GM10248 (cell line): ENCODE data around the gene GGPS1.

Source experiments
- CTCF ChIA-PET: fragments of 300-600 bp; sonication (Branson Sonifier 250); formaldehyde crosslinking; extraction: SDS; loops from one replicate; lab custom pipeline; 2021; ENCODE audit warnings: antibody characterized with exemption; lab: Yijun Ruan, JAX
- POLR2A ChIA-PET: fragments of 350-650 bp; sonication (Branson Sonifier 250); formaldehyde crosslinking; extraction: SDS; loops from one replicate; lab custom pipeline; 2020; ENCODE audit warnings: antibody characterized with exemption; lab: Yijun Ruan, JAX
- DNase-seq: peaks from one replicate; pipeline ENCODE4 v3.0.0; 2012; ENCODE audit errors: extremely low spot score
- CTCF ChIP-seq: IDR thresholded peaks from 2 replicates; pipeline ENCODE4 v1.5.1; 2012; ENCODE audit warnings: mild to moderate bottlenecking, low read depth; ENCODE audit errors: extremely low read depth, missing control alignments, control extremely low read depth

Gene GGPS1

GRCh38 chr1:235342039-235342438 lies 13.7 kb downstream of the GGPS1 start:
- POLR2A ChIA-PET = no interaction called here
- TF ChIP-seq CTCF = no peak
- no peak for DNase-seq
- CTCF ChIA-PET = interaction anchor here (1.1 to 1.5 kb wide), 5 partner anchors 9 to 236 kb away, joined by 3 to 7 read pairs (median 4); no protein-coding TSS in a partner anchor

- ChIA-PET POLR2A (no interaction called here), CTCF (interaction anchor here (1.1 to 1.8 kb wide), 5 partner anchors 8 to 220 kb away, joined by 3 to 7 read pairs (median 3); no protein-coding TSS in a partner anchor)
- no peak for TF ChIP-seq CTCF
- DNase-seq = no peak
Measured at GRCh38 chr1:235342471-235342870, 14.1 kb downstream of the GGPS1 start.

DNA sequence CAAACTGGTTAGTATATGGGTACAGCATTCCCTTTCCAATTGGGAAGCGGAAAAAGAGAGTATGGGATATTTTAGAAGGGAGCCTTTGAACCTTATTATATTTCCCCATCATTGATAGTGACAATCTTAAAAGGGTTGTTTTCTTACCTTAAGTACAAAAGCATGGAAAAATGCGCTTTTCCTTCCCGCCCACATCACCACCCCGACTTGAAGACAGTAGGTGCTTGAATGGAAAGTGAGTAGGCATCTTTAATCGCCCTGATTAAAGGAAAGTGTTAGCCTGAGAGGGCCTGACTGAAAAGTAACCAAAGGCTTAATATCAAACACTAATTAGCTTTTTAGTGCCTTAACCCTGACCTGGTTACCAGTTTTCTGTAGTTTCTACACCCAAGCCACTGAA lies 15.4 kb downstream of the GGPS1 start:
- ChIA-PET POLR2A (interaction anchor here (0.6 kb wide), 1 partner anchor 12 kb away, joined by 3 read pairs; no protein-coding TSS in a partner anchor), CTCF (interaction anchor here (1.3 to 1.8 kb wide), 2 partner anchors 15 to 72 kb away, joined by 3 to 5 read pairs; partner anchors contain the start of gene GGPS1)
- DNase-seq = no peak
- TF ChIP-seq CTCF = no peak

GRCh38 chr1:235351441-235351840 lies 23.1 kb downstream of the GGPS1 start:
- POLR2A ChIA-PET = no interaction called here
- no peak for DNase-seq
- CTCF ChIA-PET = interaction anchor here (1.4 kb wide), 1 partner anchor 10 kb away, joined by 7 read pairs; no protein-coding TSS in a partner anchor
- TF ChIP-seq CTCF = no peak

- DNase-seq = no peak
- POLR2A ChIA-PET = interaction anchor here (0.6 kb wide), 1 partner anchor 571 kb away, joined by 3 read pairs; no protein-coding TSS in a partner anchor
- CTCF ChIA-PET = no interaction called here
- TF ChIP-seq CTCF = no peak
Measured at GRCh38 chr1:235351898-235352297, 23.5 kb downstream of the GGPS1 start.

GRCh38 chr1:235357485-235358373 lies 29.4 kb downstream of the GGPS1 start:
- TF ChIP-seq CTCF = no peak
- DNase-seq = no peak
- POLR2A ChIA-PET = interaction anchor here (0.7 to 1.2 kb wide), 2 partner anchors 10 to 146 kb away, joined by 3 read pairs; partner anchors contain the start of gene B3GALNT2
- CTCF ChIA-PET = interaction anchor here (2.0 to 2.6 kb wide), 2 partner anchors 10 to 59 kb away, joined by 4 to 11 read pairs; no protein-coding TSS in a partner anchor
